Astrocyte (in vitro differentiated cells and primary cell): ENCODE measurements around the gene MIA2. TPM values are rescaled to one million over a fixed set of nuclear protein-coding genes. Genes with fewer than 3 reads are reported as not detected.
"Not testable (repeated sequence)": the region's sequence is repeated elsewhere in the genome, so short reads cannot be mapped to it uniquely, and the experiment has no call there.

Experiments used
- DNase-seq: peaks from one replicate; pipeline ENCODE4 v3.0.0-alpha.2; 2010; ENCODE audit warnings: low read depth
- FAIRE-seq: peaks from 2 replicates; lab custom pipeline; 2011; peaks lifted over from hg19 to GRCh38; lab: Jason Lieb, UNC
- H2AFZ ChIP-seq: 2 replicates; pipeline ENCODE4 v1.6.0; 2012; ENCODE audit warnings: low read depth, low read length, inconsistent platforms
- H3K27ac ChIP-seq: 2 replicates; pipeline ENCODE4 v1.5.1; 2011; ENCODE audit warnings: low read depth, low read length, inconsistent platforms
- H3K27me3 ChIP-seq: 2 replicates; pipeline ENCODE4 v1.6.0; 2011; ENCODE audit warnings: low read length, inconsistent platforms; ENCODE audit not compliant: insufficient read depth
- H3K36me3 ChIP-seq: 2 replicates; pipeline ENCODE4 v1.5.1; 2011; ENCODE audit warnings: low read length, inconsistent platforms; ENCODE audit not compliant: insufficient read depth
- H3K4me1 ChIP-seq: 2 replicates; pipeline ENCODE4 v1.5.1; 2011; ENCODE audit warnings: low read length, inconsistent platforms; ENCODE audit not compliant: insufficient read depth
- H3K4me2 ChIP-seq: 2 replicates; pipeline ENCODE4 v1.6.0; 2012; ENCODE audit warnings: low read length, inconsistent platforms
- H3K4me3 ChIP-seq: 2 replicates; pipeline ENCODE4 v1.5.1; 2011; ENCODE audit warnings: low read depth, mild to moderate bottlenecking, low read length, inconsistent platforms; ENCODE audit not compliant: insufficient read depth
- H3K79me2 ChIP-seq: 2 replicates; pipeline ENCODE4 v1.6.0; 2012; ENCODE audit warnings: mild to moderate bottlenecking, low read length, inconsistent platforms; ENCODE audit not compliant: insufficient read depth
- H3K9ac ChIP-seq: 2 replicates; pipeline ENCODE4 v1.6.0; 2012; ENCODE audit warnings: mild to moderate bottlenecking, low read length, inconsistent platforms
- H3K9me3 ChIP-seq: 2 replicates; pipeline ENCODE4 v1.5.1; 2012; ENCODE audit warnings: low read depth, mild to moderate bottlenecking, low read length, inconsistent platforms; ENCODE audit not compliant: insufficient read depth
- H4K20me1 ChIP-seq: 2 replicates; pipeline ENCODE4 v1.6.0; 2012; ENCODE audit warnings: low read length, inconsistent platforms; ENCODE audit not compliant: insufficient read depth
- H3K27ac Mint-ChIP-seq: one replicate; pipeline ENCODE4 v1.8.0; 2021; ENCODE audit warnings: mild to moderate bottlenecking, mixed read lengths; ENCODE audit not compliant: unreplicated experiment
- H3K27me3 Mint-ChIP-seq: one replicate; pipeline ENCODE4 v1.8.0; 2021; ENCODE audit warnings: low read depth, mixed read lengths; ENCODE audit not compliant: unreplicated experiment
- H3K36me3 Mint-ChIP-seq: one replicate; pipeline ENCODE4 v1.8.0; 2021; ENCODE audit warnings: low read depth, mixed read lengths; ENCODE audit not compliant: unreplicated experiment
- H3K4me1 Mint-ChIP-seq: one replicate; pipeline ENCODE4 v1.8.0; 2021; ENCODE audit warnings: low read depth, mixed read lengths; ENCODE audit not compliant: unreplicated experiment
- H3K4me3 Mint-ChIP-seq: one replicate; pipeline ENCODE4 v1.8.0; 2021; ENCODE audit warnings: mild to moderate bottlenecking, moderate library complexity, mixed read lengths; ENCODE audit not compliant: unreplicated experiment
- H3K9me3 Mint-ChIP-seq: one replicate; pipeline ENCODE4 v1.8.0; 2021; ENCODE audit warnings: mild to moderate bottlenecking, mixed read lengths; ENCODE audit not compliant: unreplicated experiment
- CTCF ChIP-seq: IDR thresholded peaks from 2 replicates; pipeline ENCODE4 v1.5.1; 2011; ENCODE audit warnings: low read depth, mild to moderate bottlenecking, inconsistent platforms, low read length, moderate library complexity; ENCODE audit not compliant: insufficient read depth
- EZH2 ChIP-seq: IDR thresholded peaks from 2 replicates; pipeline ENCODE4 v1.6.1; 2012; ENCODE audit warnings: mild to moderate bottlenecking, low read length, inconsistent platforms; ENCODE audit not compliant: insufficient read depth
- total RNA-seq: library from RNA; stranded (reverse); gene quantifications from 2 replicates; pipeline ENCODE4 v1.2.1, GENCODE V29; 2021

The MIA2 gene
- total RNA-seq, 1 donor from 2014 or later = 18.2 TPM

- Histone ChIP-seq H3K4me2 (no peak overlapping the region), H3K4me1 (no peaks in the 10 kb centered on the region), H3K27ac (no peak overlapping the region), H3K9me3 (no peaks in the 10 kb centered on the region), H3K36me3 (no peaks in the 10 kb centered on the region), H4K20me1 (no peaks in the 10 kb centered on the region), H3K79me2 (no peaks in the 10 kb centered on the region), H3K4me3 (no peak overlapping the region), H2AFZ (no peak overlapping the region), H3K9ac (no peak overlapping the region), H3K27me3 (no peaks in the 10 kb centered on the region)
- TF ChIP-seq CTCF = no peak
- no peak for TF ChIP-seq EZH2
- H3K4me1 Mint-ChIP-seq = peaks cover 4% of the 10 kb centered on the region
- H3K36me3 Mint-ChIP-seq = no peaks in the 10 kb centered on the region
- H3K27me3 Mint-ChIP-seq = peaks cover 3% of the 10 kb centered on the region
- H3K9me3 Mint-ChIP-seq = no peaks in the 10 kb centered on the region
- no peak overlapping the region for H3K4me3 Mint-ChIP-seq
- H3K27ac Mint-ChIP-seq = peak overlapping the region; percentile 16
- DNase-seq = no peak
- no peak for FAIRE-seq
These were observed 29.8 kb upstream of the MIA2 start for GRCh38 chr14:39203659-39204606.

- H2AFZ ChIP-seq, H3K36me3 ChIP-seq, H3K27ac Mint-ChIP-seq, FAIRE-seq, H4K20me1 ChIP-seq, H3K4me1 ChIP-seq, H3K4me1 Mint-ChIP-seq, H3K4me2 ChIP-seq, DNase-seq, H3K9me3 ChIP-seq, H3K9me3 Mint-ChIP-seq, H3K4me3 Mint-ChIP-seq, H3K36me3 Mint-ChIP-seq, H3K27ac ChIP-seq, H3K4me3 ChIP-seq, H3K27me3 ChIP-seq, H3K9ac ChIP-seq, H3K27me3 Mint-ChIP-seq, H3K79me2 ChIP-seq: not testable (repeated sequence)
These were observed 26.3 kb upstream of the MIA2 start for GRCh38 chr14:39207430-39207829.

GRCh38 chr14:39211109-39211741 is 22.5 kb upstream of the MIA2 start:
- Histone ChIP-seq H3K4me3 (no peak overlapping the region), H2AFZ (no peak overlapping the region), H3K79me2 (no peaks in the 10 kb centered on the region), H3K9me3 (no peaks in the 10 kb centered on the region), H4K20me1 (no peaks in the 10 kb centered on the region), H3K4me1 (peaks cover 3% of the 10 kb centered on the region), H3K27ac (no peak overlapping the region), H3K9ac (no peak overlapping the region), H3K4me2 (no peak overlapping the region), H3K27me3 (no peaks in the 10 kb centered on the region), H3K36me3 (no peaks in the 10 kb centered on the region)
- no peak for TF ChIP-seq EZH2
- no peak for TF ChIP-seq CTCF
- Mint-ChIP-seq H3K4me3 (no peak overlapping the region), H3K36me3 (no peaks in the 10 kb centered on the region), H3K4me1 (no peaks in the 10 kb centered on the region), H3K27me3 (peaks cover 3% of the 10 kb centered on the region), H3K9me3 (no peaks in the 10 kb centered on the region), H3K27ac (no peak overlapping the region)
- DNase-seq (no peak), FAIRE-seq (no peak)
